HG03571 (cell line): ENCODE data around the gene KSR2.
"Not testable (repeated sequence)": the region's sequence is repeated elsewhere in the genome, so short reads cannot be mapped to it uniquely, and the experiment has no call there.

Source experiments
- ATAC-seq: cut with Tn5 transposase; IDR thresholded peaks from one replicate; pipeline ENCODE4 v1.9.1; 2021; ENCODE audit not compliant: unreplicated experiment

Gene KSR2

DNA sequence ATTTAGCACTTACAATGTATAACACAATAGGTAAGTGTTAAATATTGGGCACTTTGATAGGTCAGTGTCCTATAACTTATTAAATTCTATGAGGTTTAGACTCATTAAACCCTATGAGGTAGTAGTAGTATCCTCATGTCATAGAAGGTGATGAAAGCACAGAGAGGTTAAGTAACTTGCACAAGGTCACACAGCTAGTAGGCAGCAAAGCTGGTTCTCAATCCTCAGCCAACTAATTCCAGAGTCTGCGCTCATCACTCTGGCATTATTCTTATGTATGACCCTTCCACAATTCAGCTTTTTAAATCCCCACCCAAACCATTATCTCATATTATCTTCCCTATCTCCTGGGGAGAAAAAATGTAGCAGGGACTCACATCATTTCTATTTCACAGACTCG is 141.1 kb downstream of the KSR2 start:
- ATAC-seq = no peak

DNA sequence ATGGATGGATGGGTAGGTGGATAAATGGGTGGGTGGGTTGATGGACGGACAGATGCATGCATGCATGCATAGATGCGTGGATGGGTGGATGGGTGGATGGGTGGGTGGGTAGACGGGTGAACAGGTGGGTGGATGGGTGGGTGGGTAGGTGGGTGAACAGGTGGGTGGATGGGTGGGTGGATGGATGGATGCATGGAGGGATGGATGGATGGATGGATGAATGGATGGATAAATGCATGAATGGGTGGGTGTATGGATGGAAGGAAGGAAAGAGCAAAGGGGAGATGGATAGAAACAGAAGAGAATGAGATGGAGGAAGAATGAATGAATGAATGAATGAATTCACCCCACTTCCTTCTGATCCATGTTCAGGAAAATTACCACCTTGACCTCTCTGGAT is 143.0 kb downstream of the KSR2 start:
- ATAC-seq = no peak

DNA sequence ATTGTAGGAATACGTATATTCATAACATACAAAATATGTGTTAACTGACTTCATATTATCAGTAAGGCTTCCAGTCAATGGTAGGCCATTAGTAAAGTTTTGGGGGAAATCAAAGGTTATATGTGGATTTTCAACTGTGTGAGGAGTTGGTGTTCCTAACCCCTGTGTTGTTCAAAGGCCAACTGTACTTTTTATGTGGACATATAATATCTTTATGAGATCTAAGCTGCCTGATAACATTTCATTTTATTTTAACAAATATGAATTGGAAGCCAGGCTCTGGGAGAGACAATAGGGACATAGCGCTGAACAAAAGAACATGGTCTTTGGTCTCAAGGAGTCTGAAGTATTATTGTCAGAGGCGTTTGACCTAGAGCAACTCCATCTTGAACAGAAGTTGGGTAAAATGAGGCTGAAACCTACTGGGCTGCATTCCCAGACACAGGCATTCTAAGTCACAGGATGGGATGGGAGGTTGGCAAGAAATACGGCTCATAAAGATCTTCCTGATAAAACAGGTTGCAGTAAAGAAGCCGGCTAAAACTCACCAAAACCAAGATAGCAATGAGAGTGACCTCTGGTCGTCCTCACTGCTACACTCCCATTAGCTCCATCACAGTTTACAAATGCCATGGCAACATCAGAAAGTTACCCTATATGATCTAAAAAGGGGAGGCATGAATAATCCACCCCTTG is 147.2 kb downstream of the KSR2 start:
- ATAC-seq = no peak

DNA sequence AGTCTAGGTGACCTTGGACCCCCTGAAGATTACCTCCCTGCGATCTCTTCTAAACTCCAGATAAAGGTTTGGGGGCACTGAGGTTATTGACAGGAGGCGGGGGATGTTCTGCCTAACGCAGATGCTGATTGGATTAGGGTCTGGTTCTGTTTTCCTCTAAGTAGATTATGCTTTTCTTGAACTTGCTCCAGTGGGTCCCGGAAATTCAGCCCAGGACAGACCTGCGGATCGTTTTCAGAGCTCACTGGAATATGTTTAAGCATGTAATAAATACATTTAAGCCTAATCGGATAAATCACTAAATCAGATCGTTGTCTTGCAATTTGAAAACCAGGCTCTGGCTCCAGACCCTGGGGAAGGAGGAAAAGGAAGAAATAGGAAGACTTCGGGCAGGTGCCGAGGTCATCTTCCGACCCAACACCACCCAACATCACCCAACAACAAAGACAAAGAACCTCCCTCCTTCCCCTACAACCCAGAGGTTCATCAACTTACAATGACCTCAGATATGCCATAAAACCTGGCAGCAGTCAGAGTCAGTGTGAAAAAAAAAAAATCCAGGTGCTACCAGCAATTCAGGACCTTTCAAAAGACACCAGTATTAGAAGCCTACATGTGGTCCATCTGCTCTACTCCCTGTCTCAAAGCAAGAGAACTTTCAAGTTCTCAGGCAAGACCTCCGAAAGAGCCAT is 148.4 kb downstream of the KSR2 start:
- ATAC-seq = no peak

GRCh38 chr12:117819160-117819559 is 149.6 kb downstream of the KSR2 start:
- ATAC-seq = no peak

- no peak for ATAC-seq
Observed at GRCh38 chr12:117818400-117818799, 150.4 kb downstream of the KSR2 start.

GRCh38 chr12:117809509-117809908 is 159.3 kb downstream of the KSR2 start:
- no peak for ATAC-seq

GRCh38 chr12:117807946-117808345 is 160.8 kb downstream of the KSR2 start:
- ATAC-seq = no peak

GRCh38 chr12:117807355-117807754 is 161.4 kb downstream of the KSR2 start:
- ATAC-seq = no peak

- no peak for ATAC-seq
Observed at GRCh38 chr12:117805865-117806264, 162.9 kb downstream of the KSR2 start.

DNA sequence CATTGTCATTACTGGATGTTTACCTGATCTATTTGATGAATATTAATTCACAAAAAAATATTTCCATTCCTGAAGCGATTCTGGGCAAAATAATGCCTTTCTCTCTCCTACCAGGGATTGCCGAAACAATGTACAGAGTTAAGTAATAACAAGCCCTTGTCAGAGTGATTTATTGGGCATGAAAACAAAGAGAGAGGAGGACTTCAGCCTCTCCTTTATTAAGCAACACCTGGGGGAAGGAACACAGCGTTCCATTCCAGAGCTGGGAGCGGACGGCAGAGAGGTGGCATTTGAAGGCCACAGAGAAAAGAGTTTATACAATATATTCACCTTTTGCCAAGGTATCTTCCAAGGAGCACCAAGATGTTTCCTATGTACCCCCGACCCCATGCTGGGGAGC is 165.8 kb downstream of the KSR2 start:
- ATAC-seq = no peak

- not testable (repeated sequence) for ATAC-seq
Observed at GRCh38 chr12:117800711-117801110, 168.1 kb downstream of the KSR2 start.

GRCh38 chr12:117797202-117797601 is 171.6 kb downstream of the KSR2 start:
- ATAC-seq = no peak

- no peak for ATAC-seq
Observed at GRCh38 chr12:117792877-117793424, 175.8 kb downstream of the KSR2 start.

DNA sequence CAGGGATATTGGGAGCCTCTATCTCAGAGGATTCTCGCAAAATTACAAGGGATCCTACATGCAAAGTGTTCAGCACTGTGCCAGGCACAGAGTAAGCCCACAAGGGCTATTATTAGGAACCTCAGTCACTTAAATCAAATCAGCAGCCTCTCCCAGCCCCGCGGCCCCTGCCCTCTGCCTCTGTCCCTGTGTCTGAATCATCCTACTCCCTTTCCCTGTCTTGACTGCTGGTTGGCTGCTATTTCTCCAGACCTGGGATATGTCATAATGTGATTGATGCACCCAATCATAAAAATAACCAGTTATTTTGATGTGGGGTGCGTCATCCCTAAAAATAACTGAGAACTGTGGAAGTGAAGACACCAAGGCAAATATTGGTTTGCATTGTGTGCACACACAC is 176.3 kb downstream of the KSR2 start:
- no peak for ATAC-seq

DNA sequence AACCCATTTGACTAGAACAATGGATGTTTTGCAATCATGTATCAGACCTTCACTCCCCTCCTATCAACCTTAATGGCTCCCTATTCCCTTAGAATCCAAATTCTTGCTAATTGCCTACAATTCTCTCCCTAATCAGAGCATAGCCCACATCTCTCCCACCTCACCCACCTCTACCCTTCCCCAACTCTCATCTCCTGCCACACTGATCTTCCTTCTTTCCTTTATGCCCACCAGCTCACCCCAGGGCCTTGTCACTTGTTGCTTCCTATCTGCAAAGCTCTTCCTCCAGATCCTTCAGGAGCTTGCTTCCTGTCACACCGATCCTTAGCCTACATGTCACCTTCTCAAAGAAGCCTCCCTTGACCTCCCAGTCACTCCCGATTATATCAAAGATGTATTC is 177.8 kb downstream of the KSR2 start:
- no peak for ATAC-seq

- ATAC-seq = no peak
Observed at GRCh38 chr12:117790198-117790597, 178.6 kb downstream of the KSR2 start.

DNA sequence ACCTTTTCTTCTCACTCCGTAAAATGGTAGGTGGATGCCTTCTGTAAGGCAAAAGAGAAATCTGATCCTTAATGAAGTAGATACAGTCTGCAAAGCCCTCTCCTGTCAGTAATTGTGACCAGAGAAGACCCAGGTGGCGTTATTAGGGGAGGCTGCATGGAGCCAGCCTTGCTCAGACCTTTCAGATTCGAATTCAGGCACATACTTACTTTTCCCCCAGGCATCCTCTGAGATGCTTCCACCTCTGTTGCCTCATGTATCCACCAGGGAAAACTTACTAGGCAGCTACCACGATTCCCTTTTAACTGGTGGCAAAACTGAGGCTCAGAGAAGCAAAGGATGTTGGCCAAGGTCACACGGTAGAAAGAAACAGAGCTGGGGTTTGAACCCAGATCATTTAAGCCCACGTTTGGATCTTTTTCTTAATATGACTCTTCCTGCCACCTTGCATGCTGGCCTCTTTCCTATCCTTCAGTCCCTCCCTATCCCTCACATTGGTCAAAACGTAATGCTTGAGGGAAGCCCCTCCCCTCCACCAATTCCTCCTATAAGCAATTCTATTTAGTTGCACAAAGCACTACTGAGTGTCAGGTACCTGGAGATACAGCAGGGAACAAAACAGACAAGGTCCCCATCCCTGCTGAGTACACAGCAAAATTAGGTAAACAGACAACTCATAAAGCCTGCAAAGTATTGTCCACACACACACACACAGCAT is 179.4 kb downstream of the KSR2 start:
- ATAC-seq = no peak

GRCh38 chr12:117778656-117779055 is 190.1 kb downstream of the KSR2 start:
- ATAC-seq = no peak

GRCh38 chr12:117774941-117775775 is 193.6 kb downstream of the KSR2 start:
- no peak for ATAC-seq

GRCh38 chr12:117768860-117769259 is 199.9 kb downstream of the KSR2 start:
- ATAC-seq = no peak
